ENCODE results near the gene IFNA21. TPM values are rescaled to one million over a fixed set of nuclear protein-coding genes. Genes with fewer than 3 reads are reported as not detected.
"Not testable (repeated sequence)": the region's sequence is repeated elsewhere in the genome, so short reads cannot be mapped to it uniquely, and the experiment has no call there.

The IFNA21 gene
- total RNA-seq, 1 donor from 2014 or later = not detected

DNA sequence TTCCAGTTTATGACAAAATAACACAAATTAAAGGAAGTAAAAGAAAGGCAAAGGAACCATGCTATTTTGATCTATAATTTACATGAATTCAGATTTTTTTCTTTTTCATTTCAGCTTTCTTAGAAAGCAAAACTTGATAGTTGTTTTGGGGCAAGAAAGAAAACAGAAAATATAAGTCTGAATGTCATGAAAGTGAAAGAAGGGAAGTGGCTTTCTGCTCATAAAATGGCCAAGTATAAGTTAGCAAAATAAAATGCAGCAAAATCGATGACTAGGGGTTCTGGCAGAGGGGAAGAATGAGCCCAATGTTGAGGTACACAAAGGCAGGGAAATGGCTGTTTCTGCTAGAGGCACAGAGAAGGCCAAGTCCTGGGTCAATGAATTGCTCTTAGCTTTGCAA, 21.9 kb downstream of the IFNA21 start:
- intact Hi-C loops (cut with micrococcal nuclease) = loop anchor here (1.0 kb wide), 2 partner anchors 10 to 48 kb away; no protein-coding TSS in a partner anchor

DNA sequence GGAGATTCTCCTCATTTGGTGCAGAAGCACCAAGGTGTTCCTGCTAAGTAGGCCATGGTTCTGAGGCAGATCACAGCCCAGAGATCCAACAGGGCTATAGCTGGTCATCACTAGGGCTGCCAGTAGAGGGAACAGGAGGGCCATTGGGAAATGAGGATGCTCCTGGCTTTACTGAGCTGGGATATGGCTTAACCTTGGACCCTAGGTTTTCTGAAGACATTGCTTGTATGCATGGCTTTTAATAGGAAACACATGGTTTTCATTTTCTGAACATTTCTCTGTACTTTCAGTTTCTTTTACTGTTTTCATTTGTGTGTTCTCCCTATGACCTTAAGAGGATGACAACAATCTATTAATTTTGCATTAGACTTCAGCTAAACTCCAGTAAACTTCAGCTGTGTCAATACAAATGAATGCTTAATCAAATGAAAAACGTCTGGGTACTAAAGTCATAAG, 25.0 kb downstream of the IFNA21 start, which contains the start of gene IFNW1:
Gene IFNW1 (minus strand): TSS at position 406 of the 456 bp plus-strand sequence. CDS start 262 bp downstream, at position 144.
- intact Hi-C loops (cut with micrococcal nuclease) = no loop called here

GRCh38 chr9:21137020-21137419, 29.4 kb downstream of the IFNA21 start:
- intact Hi-C loops (cut with micrococcal nuclease) = no loop called here

DNA sequence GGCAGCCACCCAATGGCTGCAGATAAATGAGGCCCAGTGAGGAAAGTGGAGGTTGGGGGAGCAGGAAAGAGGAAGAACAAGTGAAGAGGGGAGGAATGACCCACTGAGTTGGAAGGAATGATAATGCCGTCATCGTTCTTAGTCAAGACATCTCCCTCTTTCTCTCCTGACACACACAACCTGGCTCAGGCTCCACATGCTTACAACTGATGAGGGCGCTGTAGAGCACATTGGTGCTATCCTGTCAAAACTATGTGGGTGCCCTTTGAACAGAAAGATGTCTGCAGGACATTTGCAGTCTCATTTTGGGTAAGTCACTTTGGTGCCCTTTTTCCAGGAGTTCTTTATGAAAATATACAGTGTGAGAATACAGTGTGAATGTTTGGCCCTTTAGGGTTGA, 30.7 kb downstream of the IFNA21 start:
- intact Hi-C loops (cut with micrococcal nuclease) = no loop called here

- intact Hi-C loops (cut with micrococcal nuclease) = not testable (repeated sequence)
Measured at GRCh38 chr9:21128186-21128585, 38.3 kb downstream of the IFNA21 start.

DNA sequence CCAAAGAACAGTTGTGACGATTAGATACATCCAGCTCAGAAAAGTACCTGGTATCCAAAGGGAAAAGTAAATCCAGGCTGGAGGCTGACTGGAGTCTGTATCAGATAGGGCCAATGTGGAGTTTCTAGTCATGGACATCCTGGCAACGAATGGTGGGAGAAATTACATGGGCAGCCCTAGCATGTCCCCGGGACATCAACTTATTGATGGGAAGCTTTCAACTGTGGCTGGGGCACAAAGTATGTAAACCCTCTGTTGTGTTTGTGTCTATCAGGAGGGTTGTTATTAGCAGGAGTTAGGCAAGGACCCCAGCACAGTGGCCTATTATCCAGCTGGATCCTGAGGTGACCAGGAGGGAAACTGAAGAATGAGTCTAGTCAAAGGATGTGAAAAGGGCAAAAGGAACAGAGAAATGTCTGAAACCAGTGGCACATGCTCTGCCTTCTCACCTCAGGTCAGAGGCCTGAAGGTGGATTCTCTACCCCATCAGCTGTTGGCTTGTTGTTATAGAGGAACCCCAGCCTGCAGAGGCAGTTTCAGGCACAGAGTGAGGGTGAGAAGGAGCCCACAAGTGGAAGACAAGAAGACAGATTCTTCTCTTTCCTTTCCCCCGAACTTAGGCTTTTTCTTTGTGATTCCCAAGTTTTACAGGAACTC, 44.7 kb downstream of the IFNA21 start:
- intact Hi-C loops (cut with micrococcal nuclease) = no loop called here

DNA sequence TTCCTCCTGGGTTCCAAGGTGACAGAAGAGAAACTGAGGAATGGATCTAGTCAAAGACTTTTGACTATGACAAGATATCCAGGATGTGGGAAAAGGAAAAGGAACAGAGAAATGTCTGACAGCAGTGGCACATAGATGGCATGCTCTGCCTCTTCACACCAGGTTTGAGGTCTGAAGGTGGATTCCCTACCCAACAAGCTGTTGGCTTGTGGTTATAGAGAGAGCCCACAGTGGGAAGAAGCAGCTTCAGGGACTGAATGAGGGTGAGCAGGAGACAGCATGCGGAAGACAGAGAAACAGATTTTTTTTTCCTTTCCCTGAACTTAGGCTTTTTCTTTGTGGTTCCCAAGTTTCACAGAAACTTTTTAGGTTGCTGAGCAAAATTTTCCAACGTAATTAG, 45.4 kb downstream of the IFNA21 start:
- intact Hi-C loops (cut with micrococcal nuclease) = no loop called here

GRCh38 chr9:21119093-21119770, 47.2 kb downstream of the IFNA21 start:
- intact Hi-C loops (cut with micrococcal nuclease) = no loop called here

Other genes starting within 250 kb of the IFNA21 start
- gene HACD4, start 135.0 kb downstream of the IFNA21 start, total RNA-seq = 10.3 and 11.0 TPM in 2 replicates
- gene IFNB1, start 88.7 kb downstream of the IFNA21 start, total RNA-seq = not detected in 2 replicates
- gene IFNW1, start 24.8 kb downstream of the IFNA21 start, total RNA-seq = not detected in 2 replicates
- not detected in 2 replicates for gene IFNA4, start 20.9 kb upstream of the IFNA21 start, total RNA-seq
- not detected in 2 replicates for gene IFNA7, start 35.5 kb upstream of the IFNA21 start, total RNA-seq
- not detected in 2 replicates for gene IFNA10, start 40.5 kb upstream of the IFNA21 start, total RNA-seq
- not detected in 2 replicates for gene IFNA16, start 50.7 kb upstream of the IFNA21 start, total RNA-seq
- not detected in 2 replicates for gene IFNA17, start 61.6 kb upstream of the IFNA21 start, total RNA-seq
- gene IFNA14, start 73.3 kb upstream of the IFNA21 start, total RNA-seq = not detected in 2 replicates
- gene IFNA5, start 138.7 kb upstream of the IFNA21 start, total RNA-seq = not detected in 2 replicates
- 15.4 and 16.6 TPM in 2 replicates for gene KLHL9, start 168.7 kb upstream of the IFNA21 start, total RNA-seq
- gene IFNA6, start 184.2 kb upstream of the IFNA21 start, total RNA-seq = not detected in 2 replicates
- not detected in 2 replicates for gene IFNA13, start 201.4 kb upstream of the IFNA21 start, total RNA-seq
- not detected in 2 replicates for gene IFNA2, start 218.7 kb upstream of the IFNA21 start, total RNA-seq
- not detected in 2 replicates for gene IFNA8, start 242.5 kb upstream of the IFNA21 start, total RNA-seq

Data from T-helper 1 cell treated with Interleukin-12 subunit alpha and Interleukin-12 subunit beta and Interleukin-4 antibody, amounts not matched to agents 30 ng/mL and 1 ng/mL, for 36 hours (primary cell).